CD4-positive, alpha-beta T cell treated with Interleukin-12 subunit alpha and Interleukin-12 subunit beta, for 1 hour (primary cell): ENCODE results near the gene TRMT1L.

ENCODE experiments used
- DNase-seq: peaks from one replicate; pipeline ENCODE4 v3.0.0-alpha.2; 2020

TRMT1L gene

GRCh38 chr1:185112356-185112755, 44.4 kb downstream of the TRMT1L start:
- no peak for DNase-seq

GRCh38 chr1:185111873-185112272, 44.9 kb downstream of the TRMT1L start:
- no peak for DNase-seq

GRCh38 chr1:185110145-185110544, 46.6 kb downstream of the TRMT1L start:
- DNase-seq: no peak

GRCh38 chr1:185108321-185108720, 48.4 kb downstream of the TRMT1L start:
- DNase-seq: no peak

- no peak for DNase-seq
Measured at GRCh38 chr1:185105121-185105520, 51.6 kb downstream of the TRMT1L start.

GRCh38 chr1:185104083-185104482, 52.7 kb downstream of the TRMT1L start:
- no peak for DNase-seq

GRCh38 chr1:185096531-185096930, 60.2 kb downstream of the TRMT1L start:
- DNase-seq: no peak

- DNase-seq: no peak
Measured at GRCh38 chr1:185094761-185095160, 62.0 kb downstream of the TRMT1L start.

- no peak for DNase-seq
Measured at GRCh38 chr1:185091480-185091879, 65.3 kb downstream of the TRMT1L start.

- no peak for DNase-seq
Measured at GRCh38 chr1:185087746-185088145, 69.0 kb downstream of the TRMT1L start.

- no peak for DNase-seq
Measured at GRCh38 chr1:185087101-185087500, 69.7 kb downstream of the TRMT1L start.

GRCh38 chr1:185083818-185084217, 72.9 kb downstream of the TRMT1L start:
- no peak for DNase-seq

GRCh38 chr1:185080422-185080821, 76.3 kb downstream of the TRMT1L start:
- DNase-seq: no peak

- no peak for DNase-seq
Measured at GRCh38 chr1:185077374-185077773, 79.4 kb downstream of the TRMT1L start.

GRCh38 chr1:185075476-185075875, 81.3 kb downstream of the TRMT1L start:
- no peak for DNase-seq

GRCh38 chr1:185074307-185074706, 82.4 kb downstream of the TRMT1L start:
- DNase-seq: no peak

GRCh38 chr1:185073725-185074124, 83.0 kb downstream of the TRMT1L start:
- no peak for DNase-seq

GRCh38 chr1:185070051-185070450, 86.7 kb downstream of the TRMT1L start:
- DNase-seq: no peak

GRCh38 chr1:185069202-185069772, 87.5 kb downstream of the TRMT1L start:
- no peak for DNase-seq

- no peak for DNase-seq
Measured at GRCh38 chr1:185068341-185068740, 88.4 kb downstream of the TRMT1L start.
